GM04503 (cell line): Measurements from ENCODE around the gene BACH2.
A peak's percentile ranks its signal among the peaks of the same experiment; 100 is the strongest.
"Not testable (repeated sequence)": the region's sequence is repeated elsewhere in the genome, so short reads cannot be mapped to it uniquely, and the experiment has no call there.

Experiments
- DNase-seq: peaks from one replicate; pipeline ENCODE4 v3.0.0-alpha.2; 2012; ENCODE audit warnings: low read depth

The BACH2 gene

GRCh38 chr6:90301816-90302215, 5.2 kb upstream of the BACH2 start:
- DNase-seq = no peak

DNA sequence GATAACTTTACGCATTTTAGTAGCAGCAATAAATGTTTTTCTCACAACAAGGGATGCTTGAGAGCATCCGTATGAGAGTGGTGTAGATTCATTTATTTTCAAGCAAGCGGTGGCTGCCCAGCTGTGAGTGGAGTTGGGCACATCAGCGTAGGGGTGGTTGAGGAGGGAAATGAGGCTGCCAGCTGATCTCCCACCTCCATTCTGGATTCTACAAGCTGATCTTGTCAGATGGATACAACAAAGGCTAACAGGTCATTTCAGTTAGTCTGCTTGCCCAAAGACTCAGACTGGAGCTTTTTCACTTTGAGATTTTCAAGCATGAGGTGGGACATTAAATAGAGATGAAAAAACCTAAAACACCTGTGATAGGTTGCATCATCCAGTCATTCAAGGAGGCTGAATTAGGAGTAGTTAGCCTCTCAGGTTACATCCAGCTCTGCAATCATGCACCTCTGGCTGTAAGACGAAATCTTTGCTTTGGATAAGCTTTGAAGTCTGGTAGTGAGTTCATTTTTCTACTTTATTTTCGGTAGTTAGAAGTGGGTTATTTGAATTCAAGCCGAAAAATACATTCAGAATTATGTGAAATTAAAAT, 1.9 kb upstream of the BACH2 start:
- no peak for DNase-seq

- no peak for DNase-seq
Measured at GRCh38 chr6:90297867-90298381, 1.3 kb upstream of the BACH2 start.

DNA sequence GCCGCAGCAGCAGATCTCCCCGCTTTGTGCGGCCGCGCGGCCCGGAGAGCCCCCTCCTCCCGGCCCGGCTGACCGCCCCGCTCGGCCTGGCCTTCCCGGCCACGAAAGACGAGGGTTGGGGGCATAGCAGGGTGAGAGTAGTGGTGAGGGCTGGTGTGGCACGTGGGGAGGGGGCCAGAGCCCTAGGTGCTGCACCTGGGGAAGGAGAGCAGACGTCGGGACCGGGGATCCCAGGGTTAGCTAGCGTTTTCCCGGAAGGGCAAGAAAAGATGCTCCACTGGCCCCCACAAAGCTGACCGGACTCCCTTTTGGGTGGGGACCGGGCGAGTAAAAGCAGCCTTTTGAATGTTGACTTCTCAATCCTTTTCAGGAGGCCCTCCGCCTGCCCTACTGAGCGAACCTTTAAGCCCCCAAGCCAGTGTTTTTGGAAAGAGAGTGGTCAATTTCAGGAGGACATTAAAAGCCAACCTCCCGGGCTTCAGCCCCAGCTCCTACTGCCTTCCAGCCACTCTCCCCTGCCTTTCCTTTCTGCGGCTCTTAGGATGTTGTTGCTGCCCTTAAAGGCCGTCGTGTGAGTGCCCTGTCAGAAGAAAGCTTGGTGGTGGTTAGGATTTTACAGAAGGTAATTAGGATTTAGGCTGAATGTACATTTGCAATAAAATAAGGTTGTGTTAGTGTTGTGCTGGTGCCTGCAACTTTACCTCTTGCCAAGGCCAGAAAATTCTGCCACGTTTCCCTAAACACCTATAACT, 648 bp upstream of the BACH2 start:
- no peak for DNase-seq

- no peak for DNase-seq
Measured at GRCh38 chr6:90295854-90296340, 746 bp downstream of the BACH2 start.

GRCh38 chr6:90294989-90295853, 1.4 kb downstream of the BACH2 start:
- DNase-seq = no peak

DNA sequence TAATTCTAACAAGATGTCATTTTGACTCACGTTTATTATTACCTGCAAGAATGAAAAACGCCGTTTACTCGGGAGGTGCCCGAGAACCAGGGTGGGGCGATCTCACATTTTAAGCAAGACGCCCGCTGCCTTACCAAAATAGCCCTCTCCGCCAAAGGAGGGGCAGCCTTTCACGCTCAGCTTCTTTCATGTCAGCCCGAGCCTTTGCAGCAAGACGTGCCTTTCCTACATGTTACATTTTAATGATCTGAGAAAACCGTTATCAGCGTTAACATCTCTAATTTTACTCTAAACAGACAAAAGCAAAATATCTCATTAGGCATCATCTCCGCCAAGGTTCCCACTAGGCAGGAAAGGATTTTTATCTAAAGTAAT, 2.0 kb downstream of the BACH2 start:
- DNase-seq = no peak

DNA sequence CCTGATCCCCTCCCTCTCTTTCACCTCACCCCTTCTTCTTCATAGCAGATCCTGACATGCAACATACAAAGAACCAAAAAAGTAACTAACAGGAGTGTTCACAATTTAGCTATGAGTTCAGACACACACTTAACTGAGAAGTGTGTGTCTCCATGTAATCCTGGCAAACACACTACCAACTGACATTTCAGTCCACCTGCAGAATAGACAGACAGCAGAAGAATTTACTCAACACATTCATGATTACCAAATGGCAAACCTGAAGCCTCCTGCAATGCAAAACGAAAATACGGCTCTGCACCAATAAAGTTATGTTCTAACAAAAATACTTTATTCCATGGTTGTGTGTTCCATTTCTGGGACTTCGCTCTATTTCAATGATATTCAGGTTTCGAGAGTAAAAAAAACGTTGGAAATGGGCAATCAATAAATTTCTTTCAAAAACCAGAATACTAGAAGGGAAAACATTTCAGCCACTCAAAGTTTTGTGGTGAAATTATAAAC, 2.6 kb downstream of the BACH2 start:
- DNase-seq = no peak

GRCh38 chr6:90293319-90293953, 3.2 kb downstream of the BACH2 start:
- DNase-seq = no peak

DNA sequence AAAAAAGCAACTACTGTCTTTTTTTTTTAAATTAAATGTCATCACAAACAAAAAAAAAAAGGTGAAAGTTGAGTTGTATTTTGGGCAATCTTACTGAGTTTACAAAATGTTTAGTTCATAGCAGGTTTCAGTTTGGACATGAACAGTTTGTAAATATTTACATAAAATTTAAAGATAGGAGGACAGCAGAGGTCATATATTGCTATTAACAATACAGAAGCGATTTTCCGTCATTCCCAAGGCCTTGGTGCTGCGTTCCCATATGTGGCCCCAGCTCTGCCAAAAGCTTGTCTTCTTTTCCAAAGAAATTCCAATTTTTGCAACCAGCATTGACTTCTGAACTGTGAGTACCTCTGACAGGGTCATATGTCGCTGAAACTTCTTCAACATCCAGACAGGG, 5.1 kb downstream of the BACH2 start:
- no peak for DNase-seq

DNA sequence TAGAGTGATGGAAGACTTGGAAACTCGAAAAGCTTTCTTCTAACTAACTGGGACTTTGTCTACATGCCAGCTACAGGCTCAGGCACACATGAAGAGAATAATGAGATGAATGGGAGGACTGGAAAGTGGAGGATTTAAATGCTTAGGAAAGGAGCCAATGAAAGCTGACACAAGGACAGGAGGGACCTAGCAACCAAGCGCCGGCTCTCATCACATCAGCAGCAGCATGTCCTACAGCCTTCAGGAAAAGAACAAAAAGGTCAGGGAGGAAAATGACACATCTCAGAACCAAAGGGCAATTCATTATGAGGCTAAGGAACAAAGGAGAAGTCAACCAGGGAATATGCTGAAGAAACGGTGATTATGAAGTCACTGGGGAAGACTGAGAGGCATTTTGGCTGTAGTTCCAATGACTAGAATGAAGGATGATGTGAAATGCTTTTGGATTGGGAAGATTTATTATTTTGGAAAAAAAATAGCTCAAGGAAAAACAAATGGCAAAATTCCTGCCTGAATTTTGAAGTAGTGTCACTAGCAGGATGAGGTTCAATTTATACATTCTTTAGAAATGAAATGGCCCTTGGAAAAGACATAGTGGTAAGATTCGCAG, 5.7 kb downstream of the BACH2 start:
- no peak for DNase-seq

DNA sequence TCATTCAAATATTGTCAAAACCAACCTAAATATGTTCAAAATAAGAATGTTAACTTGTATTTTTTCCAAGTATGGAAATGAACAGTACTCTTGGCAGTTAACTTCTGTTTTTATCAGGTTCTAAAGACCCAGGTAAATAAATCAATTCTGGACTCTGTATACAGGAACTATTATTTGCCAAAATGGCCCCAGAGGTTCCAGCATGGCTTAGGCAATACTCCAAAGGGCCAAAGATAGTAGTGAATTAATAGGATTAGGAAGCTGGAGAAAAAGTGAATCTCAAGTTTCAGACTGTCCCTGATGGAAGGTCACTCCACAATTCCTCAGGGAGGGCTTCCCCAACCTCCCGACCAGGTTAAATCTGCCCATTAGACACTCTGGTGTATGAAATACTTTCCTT, 6.7 kb downstream of the BACH2 start:
- no peak for DNase-seq

- DNase-seq = no peak
Measured at GRCh38 chr6:90288404-90288803, 8.2 kb downstream of the BACH2 start.

DNA sequence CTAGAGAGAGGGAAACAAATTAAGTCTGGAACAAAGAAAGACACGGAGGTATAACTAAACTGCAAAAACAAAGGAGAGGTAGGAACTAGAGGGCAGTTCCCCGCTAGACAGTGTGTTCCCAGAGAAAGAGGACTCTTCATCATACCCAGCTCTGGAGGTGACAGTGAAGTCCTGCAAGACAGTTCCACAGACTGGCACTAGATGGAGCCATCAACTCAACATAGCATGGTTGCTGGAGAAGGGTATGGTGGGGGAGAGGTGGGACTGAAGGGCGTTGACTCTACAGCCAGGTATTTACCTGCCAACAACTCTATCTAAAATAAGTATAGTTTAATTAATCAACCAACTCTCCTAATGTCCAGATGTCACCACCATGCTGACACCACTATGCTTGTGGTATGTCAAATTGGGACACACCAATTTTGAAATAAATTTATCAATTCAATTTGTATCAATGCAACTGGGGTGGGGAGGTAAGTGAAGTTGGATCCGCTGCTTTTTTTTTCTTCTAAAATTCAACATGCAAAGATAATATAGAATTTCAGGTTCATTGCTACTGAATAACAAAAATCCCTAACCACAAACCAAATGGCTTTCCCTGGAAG, 9.7 kb downstream of the BACH2 start:
- no peak for DNase-seq

DNA sequence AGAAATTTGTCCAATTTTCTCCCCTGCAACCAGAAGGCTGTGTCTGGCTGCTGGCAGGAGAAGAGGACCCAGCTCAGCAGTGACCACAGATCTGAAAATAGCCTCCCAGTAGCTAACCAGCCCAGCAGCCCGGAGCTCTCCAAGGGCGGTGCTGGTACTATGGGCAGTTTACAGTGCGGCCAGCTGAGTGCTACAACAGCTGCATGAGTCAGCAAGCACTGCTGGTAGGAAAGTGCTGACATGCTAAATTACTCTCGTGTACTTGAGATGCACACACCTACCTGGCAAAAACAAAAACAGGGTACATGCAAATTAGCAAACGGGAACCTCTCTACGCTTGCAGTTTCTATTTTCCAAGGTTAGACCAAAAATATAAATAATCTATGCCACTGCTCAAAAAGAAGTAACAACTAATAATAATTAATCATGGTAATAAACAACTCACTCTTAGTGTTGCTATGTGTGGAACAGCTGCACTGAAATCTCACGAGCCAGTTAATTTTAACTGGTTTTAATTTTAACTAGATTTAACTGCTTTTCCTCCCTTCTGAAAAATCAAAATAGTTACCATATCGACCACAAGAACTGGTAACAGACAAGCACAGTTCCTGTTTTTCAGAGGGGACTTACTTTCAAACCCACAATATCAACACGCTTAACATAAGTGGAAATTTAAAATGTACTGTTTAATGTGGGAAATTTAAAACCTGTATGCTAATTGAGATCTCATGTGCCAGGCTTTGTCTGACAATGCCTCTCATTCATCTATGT, 10.8 kb downstream of the BACH2 start:
- peak; percentile 37 for DNase-seq

GRCh38 chr6:90285042-90285481, 11.6 kb downstream of the BACH2 start:
- no peak for DNase-seq

DNA sequence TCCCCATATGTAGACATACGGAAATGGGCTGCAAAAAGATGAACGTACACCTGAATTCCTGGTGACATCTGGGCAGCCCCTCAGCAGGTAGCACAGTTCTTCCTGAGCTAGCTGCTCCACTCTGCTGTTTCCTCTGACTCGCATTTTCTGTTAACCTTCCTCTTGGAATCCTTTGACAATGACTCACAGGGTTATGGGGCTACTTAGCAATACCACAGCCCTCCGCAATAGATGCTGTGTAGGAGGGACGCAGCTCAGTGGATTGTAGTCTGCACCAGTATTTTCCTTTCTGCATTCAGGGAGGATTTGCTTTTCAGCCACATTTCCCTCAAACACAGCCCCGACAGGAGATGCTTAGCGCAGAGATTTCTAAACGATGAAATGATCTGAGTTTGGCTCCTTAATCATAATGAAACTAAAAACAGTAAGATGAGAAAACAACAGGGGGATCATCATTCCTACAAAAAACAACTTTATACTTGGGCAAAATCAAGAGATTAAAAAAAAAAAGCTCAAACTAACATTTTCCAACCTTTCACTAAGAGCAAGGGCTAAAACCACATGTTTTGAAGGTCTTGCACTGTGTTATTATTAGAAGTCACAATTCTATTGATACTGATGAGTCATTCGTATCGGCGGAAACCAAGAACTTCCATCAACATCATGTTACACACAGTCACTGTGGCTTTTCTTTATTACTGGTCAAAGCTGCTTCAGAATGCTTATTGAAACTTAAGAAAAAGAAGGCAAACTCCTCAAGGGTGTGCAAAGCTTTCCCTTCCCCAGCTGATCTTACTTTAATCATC, 12.2 kb downstream of the BACH2 start:
- DNase-seq = peak; percentile 36

DNA sequence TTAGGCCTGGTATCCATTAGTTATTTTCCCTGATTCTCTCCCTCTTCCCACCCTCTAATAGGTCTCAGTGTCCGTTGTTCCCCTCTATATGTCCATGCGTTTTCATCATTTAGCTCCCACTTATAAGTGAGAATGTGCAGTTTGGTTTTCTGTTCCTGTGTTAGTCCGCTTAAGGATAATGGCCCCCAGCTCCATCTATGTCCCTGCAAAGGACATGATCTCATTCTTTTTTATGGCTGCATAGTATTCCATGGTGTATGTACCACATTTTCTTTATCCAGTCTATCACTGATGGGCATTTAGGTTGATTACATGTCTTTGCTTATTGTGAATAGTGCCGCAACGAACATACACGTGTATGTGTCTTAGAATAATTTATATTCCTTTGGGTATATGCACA, 14.4 kb downstream of the BACH2 start:
- not testable (repeated sequence) for DNase-seq

GRCh38 chr6:90278129-90278528, 18.5 kb downstream of the BACH2 start:
- DNase-seq = no peak
